Stomach (tissue), 4 donors: Measurements from ENCODE around the gene RAB17.

Experiments used
- EP300 ChIP-seq: sonication (generic); formaldehyde crosslinking; IDR thresholded peaks from one replicate; pipeline ENCODE4 v1.6.1; 2017; ENCODE audit warnings: antibody characterized with exemption
- POLR2A ChIP-seq, 4 donors: fragments of 450-650 bp; IDR thresholded peaks; one replicate each; pipeline ENCODE4 v1.6.1; 2016; ENCODE audit warnings: antibody characterized with exemption in 4 of 4, control low read depth in 2 of 4, mild to moderate bottlenecking in 1 of 4, moderate library complexity in 1 of 4
- POLR2AphosphoS5 ChIP-seq, 3 donors: sonication (generic); formaldehyde crosslinking; IDR thresholded peaks; one replicate each; pipeline ENCODE4 v1.6.1; 2016; ENCODE audit warnings: antibody characterized with exemption in 3 of 3
- TF ChIP-seq, protein P1 (sequence below), 7 experiments: fragments of 450-650 bp in 4 of 7; fragments of 200-600 bp in 3 of 7; sonication (generic) in 3 of 7; IDR thresholded peaks; one replicate each; pipeline ENCODE4 v1.5.1; 2016 to 2019; ENCODE audit warnings: antibody characterized with exemption in 7 of 7, control low read depth in 2 of 7, mild to moderate bottlenecking in 1 of 7

DNA sequence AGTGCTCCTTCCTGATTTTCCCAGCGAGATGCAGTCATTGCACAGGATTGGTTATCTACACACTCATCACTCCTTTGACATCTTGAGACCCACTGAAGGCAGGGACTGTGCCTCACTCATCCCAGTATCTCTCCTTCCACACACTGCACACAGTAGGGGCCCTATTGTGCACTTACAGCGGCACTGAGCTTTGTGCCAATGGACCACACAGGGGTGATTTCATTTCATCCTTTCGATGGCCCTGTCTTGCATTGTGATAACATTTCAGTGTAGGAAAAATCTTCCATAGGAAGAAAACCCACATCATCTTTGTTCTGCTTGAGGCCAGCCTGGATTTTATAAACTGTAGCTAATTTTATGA, 25.8 kb upstream of the RAB17 start:
- TF ChIP-seq POLR2AphosphoS5 (IDR thresholded peaks at IDR 0.05) = no peak
- TF ChIP-seq, protein P1, sequence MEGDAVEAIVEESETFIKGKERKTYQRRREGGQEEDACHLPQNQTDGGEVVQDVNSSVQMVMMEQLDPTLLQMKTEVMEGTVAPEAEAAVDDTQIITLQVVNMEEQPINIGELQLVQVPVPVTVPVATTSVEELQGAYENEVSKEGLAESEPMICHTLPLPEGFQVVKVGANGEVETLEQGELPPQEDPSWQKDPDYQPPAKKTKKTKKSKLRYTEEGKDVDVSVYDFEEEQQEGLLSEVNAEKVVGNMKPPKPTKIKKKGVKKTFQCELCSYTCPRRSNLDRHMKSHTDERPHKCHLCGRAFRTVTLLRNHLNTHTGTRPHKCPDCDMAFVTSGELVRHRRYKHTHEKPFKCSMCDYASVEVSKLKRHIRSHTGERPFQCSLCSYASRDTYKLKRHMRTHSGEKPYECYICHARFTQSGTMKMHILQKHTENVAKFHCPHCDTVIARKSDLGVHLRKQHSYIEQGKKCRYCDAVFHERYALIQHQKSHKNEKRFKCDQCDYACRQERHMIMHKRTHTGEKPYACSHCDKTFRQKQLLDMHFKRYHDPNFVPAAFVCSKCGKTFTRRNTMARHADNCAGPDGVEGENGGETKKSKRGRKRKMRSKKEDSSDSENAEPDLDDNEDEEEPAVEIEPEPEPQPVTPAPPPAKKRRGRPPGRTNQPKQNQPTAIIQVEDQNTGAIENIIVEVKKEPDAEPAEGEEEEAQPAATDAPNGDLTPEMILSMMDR (IDR thresholded peaks at IDR 0.05) = no peak
- no peak for TF ChIP-seq EP300
- TF ChIP-seq POLR2A (IDR thresholded peaks at IDR 0.05) = no peak
